ENCODE measurements around the gene RSBN1.

The RSBN1 gene

GRCh38 chr1:113836534-113836933 is 24.3 kb upstream of the RSBN1 start:
- TF ChIP-seq, protein P1, sequence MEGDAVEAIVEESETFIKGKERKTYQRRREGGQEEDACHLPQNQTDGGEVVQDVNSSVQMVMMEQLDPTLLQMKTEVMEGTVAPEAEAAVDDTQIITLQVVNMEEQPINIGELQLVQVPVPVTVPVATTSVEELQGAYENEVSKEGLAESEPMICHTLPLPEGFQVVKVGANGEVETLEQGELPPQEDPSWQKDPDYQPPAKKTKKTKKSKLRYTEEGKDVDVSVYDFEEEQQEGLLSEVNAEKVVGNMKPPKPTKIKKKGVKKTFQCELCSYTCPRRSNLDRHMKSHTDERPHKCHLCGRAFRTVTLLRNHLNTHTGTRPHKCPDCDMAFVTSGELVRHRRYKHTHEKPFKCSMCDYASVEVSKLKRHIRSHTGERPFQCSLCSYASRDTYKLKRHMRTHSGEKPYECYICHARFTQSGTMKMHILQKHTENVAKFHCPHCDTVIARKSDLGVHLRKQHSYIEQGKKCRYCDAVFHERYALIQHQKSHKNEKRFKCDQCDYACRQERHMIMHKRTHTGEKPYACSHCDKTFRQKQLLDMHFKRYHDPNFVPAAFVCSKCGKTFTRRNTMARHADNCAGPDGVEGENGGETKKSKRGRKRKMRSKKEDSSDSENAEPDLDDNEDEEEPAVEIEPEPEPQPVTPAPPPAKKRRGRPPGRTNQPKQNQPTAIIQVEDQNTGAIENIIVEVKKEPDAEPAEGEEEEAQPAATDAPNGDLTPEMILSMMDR (IDR thresholded peaks at IDR 0.05; ENCODE audit: low read depth, low read length) = no peak
- H3K4me3 ChIP-seq (ENCODE audit: low read depth, low read length) = no peak overlapping the region

DNA sequence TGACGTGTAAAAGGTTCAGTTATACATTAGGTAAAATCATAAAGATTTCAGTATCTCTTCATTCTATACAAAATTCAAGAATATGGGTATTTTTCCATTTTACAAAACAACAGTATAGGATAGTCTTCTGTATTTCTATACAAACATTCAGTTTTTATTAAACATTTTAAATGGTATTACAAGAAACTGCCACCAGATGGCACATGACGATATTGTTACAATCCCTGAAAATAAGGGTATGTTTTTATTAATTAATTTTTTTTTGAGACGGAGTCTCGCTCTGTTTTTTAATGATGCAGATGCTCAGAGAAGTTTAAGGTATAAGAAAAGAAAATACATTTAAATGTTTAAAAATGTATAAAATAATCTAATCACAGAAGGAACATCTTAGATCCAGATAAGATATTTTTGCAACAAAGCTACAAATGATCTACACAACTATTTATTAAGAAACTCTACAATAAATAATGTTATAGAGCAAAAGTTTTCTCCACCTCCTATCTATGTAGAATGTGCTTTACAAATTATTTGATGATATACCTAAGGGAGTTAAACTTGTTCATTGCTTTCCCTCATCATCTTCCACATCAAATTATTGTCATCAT is 23.5 kb upstream of the RSBN1 start:
- H3K4me3 ChIP-seq (ENCODE audit: low read depth, low read length) = no peak overlapping the region
- TF ChIP-seq, protein P1 (IDR thresholded peaks at IDR 0.05; ENCODE audit: low read depth, low read length) = no peak

- H3K4me3 ChIP-seq (ENCODE audit: low read depth, low read length) = no peak overlapping the region
- TF ChIP-seq, protein P1 (IDR thresholded peaks at IDR 0.05; ENCODE audit: low read depth, low read length) = no peak
These were observed 22.4 kb upstream of the RSBN1 start for GRCh38 chr1:113834716-113835115.

DNA sequence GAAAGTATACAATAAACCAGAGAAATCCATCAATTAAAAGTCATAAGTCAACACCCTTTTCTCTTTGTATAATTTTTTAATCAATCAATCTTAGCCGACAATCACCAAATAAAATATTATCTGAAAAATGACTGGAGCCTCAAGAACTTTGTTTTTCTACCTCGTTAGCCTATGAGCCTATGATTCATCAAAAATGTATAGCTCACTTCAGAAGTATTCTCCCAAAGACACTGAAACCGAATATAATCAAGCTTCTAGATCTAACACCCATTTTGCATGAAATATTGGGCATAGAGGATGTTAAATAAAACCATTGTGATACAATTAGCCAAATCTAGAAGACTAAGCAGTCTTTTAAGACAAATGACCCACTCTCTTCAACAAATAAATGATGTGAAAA is 17.8 kb upstream of the RSBN1 start:
- no peak overlapping the region for H3K4me3 ChIP-seq (ENCODE audit: low read depth, low read length)
- TF ChIP-seq, protein P1 (IDR thresholded peaks at IDR 0.05; ENCODE audit: low read depth, low read length) = no peak

DNA sequence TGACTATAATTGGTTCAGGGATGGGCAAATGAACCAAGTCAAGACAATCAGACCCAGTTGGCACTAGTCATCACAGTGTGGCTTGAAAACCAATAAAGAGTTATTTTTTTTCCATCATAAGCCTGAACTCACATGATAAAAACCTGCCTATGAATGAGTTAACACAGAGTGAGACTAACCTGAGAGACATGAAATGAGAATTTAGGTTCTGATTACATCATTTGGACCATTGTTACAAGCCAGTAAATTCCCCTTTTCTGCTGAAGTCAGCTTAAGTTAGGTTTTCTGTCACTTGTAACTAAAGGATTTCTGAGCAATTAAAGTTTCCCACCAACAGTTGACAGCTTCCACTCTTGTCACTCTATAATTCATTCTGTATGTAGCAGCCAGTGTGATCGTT is 9.6 kb upstream of the RSBN1 start:
- no peak overlapping the region for H3K4me3 ChIP-seq (ENCODE audit: low read depth, low read length)
- TF ChIP-seq, protein P1 (IDR thresholded peaks at IDR 0.05; ENCODE audit: low read depth, low read length) = no peak

DNA sequence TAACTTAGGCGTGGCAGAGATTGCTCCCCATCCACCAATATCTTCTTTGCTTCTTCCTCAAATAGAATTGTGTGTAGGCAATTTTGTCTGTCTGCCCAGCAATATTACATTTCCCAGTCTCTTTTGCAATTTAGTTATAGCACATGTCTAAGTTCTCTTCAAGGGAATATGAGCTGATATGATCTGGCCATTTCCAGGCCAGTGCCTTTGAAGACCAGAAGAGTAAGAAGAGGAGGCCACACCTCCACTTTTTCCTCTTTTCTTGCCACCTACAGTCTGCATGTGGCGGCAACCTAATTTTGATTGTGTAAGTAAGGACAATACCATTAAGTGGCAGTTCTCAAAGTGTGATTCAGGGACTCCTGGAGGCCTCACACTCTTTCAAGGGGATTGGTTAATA is 6.3 kb upstream of the RSBN1 start:
- TF ChIP-seq, protein P1 (IDR thresholded peaks at IDR 0.05; ENCODE audit: low read depth, low read length) = no peak
- H3K4me3 ChIP-seq (ENCODE audit: low read depth, low read length) = no peak overlapping the region

DNA sequence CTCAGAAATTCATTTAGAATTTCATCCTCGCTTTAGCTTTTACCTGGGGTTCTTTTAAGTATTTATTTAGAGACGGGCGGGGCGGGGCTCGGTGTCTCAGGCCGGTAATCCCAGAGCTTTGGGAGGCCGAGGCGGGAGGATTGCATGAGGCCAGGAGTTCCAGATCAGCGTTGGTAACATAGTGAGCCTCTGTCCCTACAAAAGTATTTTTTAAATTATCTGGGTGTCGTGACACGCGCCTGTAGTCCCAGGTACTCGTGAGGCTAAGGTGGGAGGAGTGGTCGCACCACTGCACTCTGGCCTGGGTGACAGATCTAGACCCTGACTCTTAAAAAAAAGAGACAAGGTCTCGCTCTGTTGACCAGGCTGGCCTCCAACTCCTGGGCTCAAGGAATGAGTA is 942 bp upstream of the RSBN1 start:
- no peak overlapping the region for H3K4me3 ChIP-seq (ENCODE audit: low read depth, low read length)
- TF ChIP-seq, protein P1 (IDR thresholded peaks at IDR 0.05; ENCODE audit: low read depth, low read length) = no peak
